NT2/D1 (cell line): Measurements from ENCODE around the gene AVPR1A.
"Not testable (repeated sequence)": the region's sequence is repeated elsewhere in the genome, so short reads cannot be mapped to it uniquely, and the experiment has no call there.

ENCODE experiments used
- SUZ12 ChIP-seq: IDR thresholded peaks from 2 replicates; pipeline ENCODE4 v1.6.1; 2011; ENCODE audit not compliant: insufficient read length, insufficient read depth; ENCODE audit errors: extremely low read depth
- YY1 ChIP-seq: IDR thresholded peaks from 2 replicates; pipeline ENCODE4 v1.6.1; 2011; ENCODE audit not compliant: insufficient read length, insufficient read depth
- ZNF274 ChIP-seq: IDR thresholded peaks from 2 replicates; pipeline ENCODE4 v1.6.1; 2011; ENCODE audit warnings: mild to moderate bottlenecking, low read depth, low read length

DNA sequence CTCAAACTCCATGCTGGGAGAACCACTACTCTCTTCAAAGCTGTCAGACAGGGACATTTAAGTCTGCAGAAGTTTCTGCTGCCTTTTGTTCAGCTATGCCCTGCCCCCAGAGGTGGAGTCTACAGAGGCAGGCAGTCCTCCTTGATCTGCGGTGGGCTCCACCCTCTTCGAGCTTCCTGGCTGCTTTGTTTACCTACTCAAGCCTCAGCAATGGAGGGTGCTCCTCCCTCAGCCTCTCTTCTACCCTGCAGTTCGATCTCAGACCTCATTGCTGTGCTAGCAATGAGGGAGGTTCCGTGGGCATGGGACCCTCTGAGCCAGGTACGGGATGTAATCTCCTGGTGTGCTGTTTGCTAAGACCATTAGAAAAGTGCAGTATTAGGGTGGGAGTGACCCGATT lies 16.7 kb upstream of the AVPR1A start:
- not testable (repeated sequence) for TF ChIP-seq YY1, SUZ12, ZNF274
